Adrenal gland (tissue), 12 donors: ENCODE data around the gene RPS6KA2. TPM values are rescaled to one million over a fixed set of nuclear protein-coding genes. Genes with fewer than 3 reads are reported as not detected.
A peak's percentile ranks its signal among the peaks of the same experiment; 100 is the strongest.
"Not testable (repeated sequence)": the region's sequence is repeated elsewhere in the genome, so short reads cannot be mapped to it uniquely, and the experiment has no call there.

Experiments used
- DNase-seq, 7 donors: peaks; one replicate each; pipeline ENCODE4 v3.0.0-alpha.2; 2019 to 2020
- H3K27ac ChIP-seq, 5 donors: fragments of 200-600 bp; sonication (generic) in 4 of 5; 1 replicate in 3 of 5; 2 replicates in 2 of 5; pipeline versions ENCODE4 v1.5.1 to v1.8.0; 2016 to 2020; ENCODE audit warnings: mild to moderate bottlenecking in 1 of 5
- H3K27me3 ChIP-seq: fragments of 200-600 bp; 2 replicates; pipeline ENCODE4 v1.8.0; 2021
- H3K36me3 ChIP-seq, 2 donors: fragments of 200-600 bp; replicated peaks in 1 of 2; 1 replicate in 1 of 2; 2 replicates in 1 of 2; pipeline versions ENCODE4 v1.5.1 to v1.8.0; 2018 to 2022
- H3K4me1 ChIP-seq, 2 donors: fragments of 200-600 bp; replicated peaks in 1 of 2; 1 replicate in 1 of 2; 2 replicates in 1 of 2; pipeline versions ENCODE4 v1.5.1 to v1.8.0; 2018 to 2021
- H3K4me3 ChIP-seq, 4 donors: fragments of 200-600 bp; sonication (generic) in 3 of 4; one replicate each; pipeline ENCODE4 v1.5.1; 2016 to 2018
- H3K9me3 ChIP-seq, 3 donors: fragments of 200-600 bp; sonication (generic) in 1 of 3; replicated peaks in 1 of 3; 1 replicate in 2 of 3; 2 replicates in 1 of 3; pipeline versions ENCODE4 v1.5.1 to v1.8.0; 2016 to 2021
- CTCF ChIP-seq, 6 experiments: fragments of 450-650 bp in 4 of 6; fragments of 200-600 bp in 2 of 6; sonication (generic) in 1 of 6; IDR thresholded peaks; 1 replicate in 5 of 6; 2 replicates in 1 of 6; pipeline versions ENCODE4 v1.5.1 to v1.8.0; 2016 to 2021; ENCODE audit warnings: antibody characterized with exemption in 6 of 6, mild to moderate bottlenecking in 2 of 6, moderate library complexity in 1 of 6
- POLR2A ChIP-seq, 2 donors: fragments of 450-650 bp; IDR thresholded peaks; one replicate each; pipeline ENCODE4 v1.6.1; 2017; ENCODE audit warnings: antibody characterized with exemption in 2 of 2, mild to moderate bottlenecking in 2 of 2, moderate library complexity in 1 of 2
- WGBS, 4 donors: extraction: QIAGEN DNeasy Blood & Tissue Kit in 2 of 4; methylation state at CpG; one replicate each; pipeline versions ENCODE4 v1.1.5 to v1.1.7; 2013 to 2017; 5-methylcytosine and 5-hydroxymethylcytosine counted together
- intact Hi-C, 2 donors: fragments of 100-400 bp; cut with DNase I; formaldehyde crosslinking; loops; one replicate each; pipeline versions ENCODE4 v1.14.1 to v1.15.0; 2022 to 2023
- polyA plus RNA-seq, 3 donors: library from polyadenylated mRNA; stranded (reverse); fragments of 200-250 nt in 2 of 3; fragments of 350-450 nt in 1 of 3; fragmentation: Illumina TruSeq in 1 of 3; extraction: RNeasy Lipid Tissue Mini Kit (QIAGEN cat#74804) in 1 of 3; gene quantifications; one replicate each; pipeline ENCODE4 v1.2.3, GENCODE V29; 2013 to 2014
- total RNA-seq, 9 donors: library from RNA; depleted of rRNA in 4 of 9; stranded (reverse); fragments of >200 nt in 4 of 9; fragments of 120-200 nt in 1 of 9; fragmentation: NEBNext Ultra II Directional in 1 of 9; extraction: Animal tissue kit (Norgen Biotek cat#: 25700) in 1 of 9; gene quantifications; one replicate each; pipeline versions ENCODE4 v1.1.0 to v1.2.4, GENCODE V29; 2013 to 2023
- donor health status: healthy with polysubstance abuse.
- donor health status: Bipolar disorder and iron deficiency.
- donor health status: DM: yes; HTN: yes; CAD: no.
- donor health status: DM: no; HTN: no; CAD: no.
- donor health status: DM: no; HTN: no; CAD: no.
- donor health status: DM: yes; HTN: yes; CAD: no.

RPS6KA2 gene
- total and polyA plus RNA-seq, 12 donors = 7.0 to 40.4 (median 26.2) TPM

- Histone ChIP-seq H3K27ac (no peak overlapping the region), H3K9me3 (no peaks in the 10 kb centered on the region), H3K4me1 (peaks cover 0 to 28% of the 10 kb centered on the region in 2 donors), H3K27me3 (no peaks in the 10 kb centered on the region), H3K36me3 (peaks cover 0 to 13% of the 10 kb centered on the region in 2 donors), H3K4me3 (no peak overlapping the region)
- TF ChIP-seq POLR2A (IDR thresholded peaks at IDR 0.05) = no peak
- no peak for TF ChIP-seq CTCF (IDR thresholded peaks at IDR 0.05)
- DNase-seq = peak; percentile 59 to 80 (median 73)
- intact Hi-C loops = no loop called here
- 85 to 97% (median 89%) methylated on average over 3 of the region's 3 CpGs for WGBS, 4 donors
Observed at GRCh38 chr6:166366921-166367320, 260.1 kb downstream of the RPS6KA2 start.

GRCh38 chr6:166365806-166366205 is 261.2 kb downstream of the RPS6KA2 start:
- no peak for DNase-seq
- H3K36me3 ChIP-seq = peaks cover 0 to 13% of the 10 kb centered on the region in 2 donors
- TF ChIP-seq POLR2A (IDR thresholded peaks at IDR 0.05) (no peak), CTCF (IDR thresholded peaks at IDR 0.05) (no peak)
- WGBS, 4 donors = 82 to 89% (median 85%) methylated on average over 6 of the region's 6 CpGs
- no peak overlapping the region for H3K4me3 ChIP-seq
- intact Hi-C loops = no loop called here
- no peaks in the 10 kb centered on the region for H3K27me3 ChIP-seq
- peaks cover 0 to 28% of the 10 kb centered on the region in 2 donors for H3K4me1 ChIP-seq
- peak overlapping the region in 3 of 5 donors; percentile 2 to 55 (median 30) for H3K27ac ChIP-seq
- H3K9me3 ChIP-seq = no peaks in the 10 kb centered on the region

- intact Hi-C loops = no loop called here
- DNase-seq = peak; percentile 42 to 79 (median 67)
- no peaks in the 10 kb centered on the region for H3K9me3 ChIP-seq
- 19 to 29% (median 27%) methylated on average over 2 of the region's 2 CpGs for WGBS, 4 donors
- no peaks in the 10 kb centered on the region for H3K27me3 ChIP-seq
- peaks cover 0 to 28% of the 10 kb centered on the region in 2 donors for H3K4me1 ChIP-seq
- peak overlapping the region in 3 of 5 donors; percentile 2 to 55 (median 30) for H3K27ac ChIP-seq
- peaks cover 0 to 13% of the 10 kb centered on the region in 2 donors for H3K36me3 ChIP-seq
- no peak overlapping the region for H3K4me3 ChIP-seq
- no peak for TF ChIP-seq POLR2A (IDR thresholded peaks at IDR 0.05)
- no peak for TF ChIP-seq CTCF (IDR thresholded peaks at IDR 0.05)
Observed at GRCh38 chr6:166365221-166365620, 261.8 kb downstream of the RPS6KA2 start.

GRCh38 chr6:166364456-166364855 is 262.6 kb downstream of the RPS6KA2 start:
- WGBS, 4 donors = 80 to 87% (median 83%) methylated on average over 7 of the region's 7 CpGs
- H3K27me3 ChIP-seq = no peaks in the 10 kb centered on the region
- H3K4me1 ChIP-seq = peaks cover 0 to 28% of the 10 kb centered on the region in 2 donors
- no peak for DNase-seq
- H3K4me3 ChIP-seq = no peak overlapping the region
- intact Hi-C loops = no loop called here
- TF ChIP-seq CTCF (IDR thresholded peaks at IDR 0.05) (no peak), POLR2A (IDR thresholded peaks at IDR 0.05) (no peak)
- peaks cover 0 to 13% of the 10 kb centered on the region in 2 donors for H3K36me3 ChIP-seq
- no peaks in the 10 kb centered on the region for H3K9me3 ChIP-seq
- peak overlapping the region in 1 of 5 donors; percentile 55 for H3K27ac ChIP-seq

GRCh38 chr6:166362427-166362826 is 264.6 kb downstream of the RPS6KA2 start:
- intact Hi-C loops = not testable (repeated sequence)

More at GRCh38 chr6:166362427-166362826, 264.6 kb downstream of the RPS6KA2 start:
- H3K4me3 ChIP-seq, DNase-seq, H3K27me3 ChIP-seq, H3K27ac ChIP-seq, H3K9me3 ChIP-seq: not testable (repeated sequence)
- Histone ChIP-seq H3K4me1 (peaks cover 0 to 24% of the 10 kb centered on the region in 2 donors), H3K36me3 (peaks cover 0 to 13% of the 10 kb centered on the region in 2 donors)
- 89 to 96% (median 94%) methylated on average over 4 of the region's 4 CpGs for WGBS, 4 donors
